Endothelial cell of umbilical vein (primary cell): ENCODE data around the gene GTPBP4. TPM values are rescaled to one million over a fixed set of nuclear protein-coding genes. Genes with fewer than 3 reads are reported as not detected.

ENCODE experiments used
- BruUV-seq: library from RNA; stranded (reverse); fragments of 400-500 nt; replicated peaks from 2 replicates; lab custom pipeline; 2021; lab: Mats Ljungman, UMichigan
- CTCF ChIA-PET: fragments of 300-600, 350-600 bp; sonication (Branson Sonifier 250); formaldehyde crosslinking; loops from one replicate; lab custom pipeline; 2021; ENCODE audit warnings: antibody characterized with exemption, inconsistent platforms; lab: Charles Lee
- POLR2A ChIA-PET: fragments of 300-600, 350-600 bp; sonication (Branson Sonifier 250); formaldehyde crosslinking; loops from one replicate; lab custom pipeline; 2021; ENCODE audit warnings: antibody characterized with exemption, inconsistent platforms; lab: Charles Lee
- DNase-seq: peaks from one replicate; pipeline ENCODE4 v3.0.0-alpha.2; 2011; ENCODE audit warnings: low read depth, low spot score
- FAIRE-seq: peaks from 2 replicates; lab custom pipeline; 2011; peaks lifted over from hg19 to GRCh38; lab: Jason Lieb, UNC
- H2AFZ ChIP-seq: 2 replicates; pipeline ENCODE4 v1.6.0; 2012; ENCODE audit warnings: low read depth, low read length, control low read depth, inconsistent platforms
- H3K27ac ChIP-seq: 2 replicates; pipeline ENCODE4 v1.5.1; 2011; ENCODE audit warnings: low read depth, mild to moderate bottlenecking, control low read depth, low read length, moderate library complexity; ENCODE audit not compliant: insufficient read depth
- H3K27me3 ChIP-seq, 2 experiments: 2 replicates each; pipeline versions ENCODE4 v1.6.0 to v1.6.1; 2011; ENCODE audit warnings: low read length in 2 of 2, mixed read lengths in 1 of 2; ENCODE audit not compliant: control insufficient read depth in 2 of 2, insufficient read depth in 2 of 2
- H3K36me3 ChIP-seq, 2 experiments: 2 replicates in 1 of 2; 3 replicates in 1 of 2; pipeline ENCODE4 v1.5.1; 2011; ENCODE audit warnings: low read length in 2 of 2, mild to moderate bottlenecking in 1 of 2, moderate library complexity in 1 of 2; ENCODE audit not compliant: control insufficient read depth in 2 of 2, insufficient read depth in 2 of 2; ENCODE audit errors: extremely low read depth in 1 of 2
- H3K4me1 ChIP-seq: 3 replicates; pipeline ENCODE4 v1.5.1; 2011; ENCODE audit warnings: mild to moderate bottlenecking, low read length; ENCODE audit not compliant: control insufficient read depth, insufficient read depth; ENCODE audit errors: extremely low read depth
- H3K4me2 ChIP-seq: 2 replicates; pipeline ENCODE4 v1.6.1; 2011; ENCODE audit warnings: low read length, control low read depth, mixed read lengths; ENCODE audit not compliant: insufficient read depth
- H3K4me3 ChIP-seq, 3 experiments: fragments of 200-600 bp in 1 of 3; sonication (generic), shearing (Covaris generic) in 1 of 3; replicated peaks in 1 of 3; 2 replicates each; pipeline ENCODE4 v1.5.1; 2011 to 2016; ENCODE audit warnings: control low read depth in 3 of 3, low read length in 3 of 3, mild to moderate bottlenecking in 2 of 3, inconsistent platforms in 1 of 3, low read depth in 1 of 3, moderate library complexity in 1 of 3; ENCODE audit not compliant: insufficient read depth in 1 of 3
- H3K79me2 ChIP-seq: 2 replicates; pipeline ENCODE4 v1.6.0; 2012; ENCODE audit warnings: low read length, inconsistent platforms; ENCODE audit not compliant: control insufficient read depth, insufficient read depth
- H3K9ac ChIP-seq: replicated peaks from 2 replicates; pipeline ENCODE3; 2011; ENCODE audit warnings: low read length, control low read depth; ENCODE audit not compliant: insufficient read depth; ENCODE audit errors: extremely low read depth
- H3K9me1 ChIP-seq: replicated peaks from 3 replicates; pipeline ENCODE4 v1.6.0; 2011; ENCODE audit warnings: mild to moderate bottlenecking, low read length; ENCODE audit not compliant: control insufficient read depth, insufficient read depth; ENCODE audit errors: extremely low read depth
- H3K9me3 ChIP-seq: replicated peaks from 2 replicates; pipeline ENCODE4 v1.5.1; 2012; ENCODE audit warnings: low read length, inconsistent platforms; ENCODE audit not compliant: control insufficient read depth, insufficient read depth
- H4K20me1 ChIP-seq: replicated peaks from 2 replicates; pipeline ENCODE3; 2011; ENCODE audit warnings: mild to moderate bottlenecking, low read length; ENCODE audit not compliant: control insufficient read depth, insufficient read depth; ENCODE audit errors: extremely low read depth
- CTCF ChIP-seq, 2 donors: IDR thresholded peaks; 1 replicate in 1 of 2; 2 replicates in 1 of 2; pipeline ENCODE4 v1.5.1; 2011; ENCODE audit warnings: low read length in 2 of 2, mild to moderate bottlenecking in 2 of 2, moderate library complexity in 2 of 2, control low read depth in 1 of 2, inconsistent platforms in 1 of 2, low read depth in 1 of 2; ENCODE audit not compliant: insufficient read depth in 1 of 2; ENCODE audit errors: extremely low read depth in 1 of 2
- EZH2 ChIP-seq: IDR thresholded peaks from 2 replicates; pipeline ENCODE4 v1.6.1; 2012; ENCODE audit warnings: borderline replicate concordance, low read depth, mild to moderate bottlenecking, moderate library complexity, low read length, inconsistent platforms; ENCODE audit not compliant: severe bottlenecking
- FOS ChIP-seq: IDR thresholded peaks from 2 replicates; pipeline ENCODE4 v1.6.1; 2011; ENCODE audit warnings: mild to moderate bottlenecking, low read length, moderate library complexity, borderline replicate concordance; ENCODE audit not compliant: insufficient read depth
- GATA2 ChIP-seq: IDR thresholded peaks from 2 replicates; pipeline ENCODE4 v1.7.0; 2011; ENCODE audit warnings: low read depth, mild to moderate bottlenecking, moderate library complexity, mixed read lengths, low read length; ENCODE audit not compliant: insufficient read length, insufficient read depth
- JUN ChIP-seq: IDR thresholded peaks from 2 replicates; pipeline ENCODE4 v1.6.1; 2011; ENCODE audit warnings: borderline replicate concordance, low read depth; ENCODE audit not compliant: insufficient read length, insufficient read depth
- MAX ChIP-seq: IDR thresholded peaks from 2 replicates; pipeline ENCODE4 v1.6.1; 2011; ENCODE audit not compliant: insufficient read depth, insufficient read length
- MYC ChIP-seq: IDR thresholded peaks from one replicate; pipeline ENCODE4 v1.6.1; 2011; ENCODE audit warnings: mild to moderate bottlenecking, low read depth, low read length
- POLR2A ChIP-seq: IDR thresholded peaks from 2 replicates; pipeline ENCODE4 v1.6.1; 2012; ENCODE audit warnings: low read depth, mild to moderate bottlenecking, control low read depth, low read length
- POLR2AphosphoS5 ChIP-seq: IDR thresholded peaks from 2 replicates; pipeline ENCODE4 v1.6.1; 2012; ENCODE audit warnings: low read depth, mild to moderate bottlenecking, control low read depth, low read length, moderate library complexity; ENCODE audit not compliant: insufficient read depth
- dilution Hi-C: fragments of 300-500 bp; cut with MboI; formaldehyde crosslinking; loops from one replicate; pipeline ENCODE4 v1.15.0; 2019; ENCODE audit warnings: low sequenced_read_pairs; ENCODE audit not compliant: extremely low pct_ligation_motif_present
- intact Hi-C: fragments of 100-400 bp; cut with micrococcal nuclease; formaldehyde crosslinking; loops from one replicate; pipeline ENCODE4 v1.10.0; 2022
- polyA plus RNA-seq, 4 experiments: library from polyadenylated mRNA; depleted of rRNA in 3 of 4; stranded (reverse) in 3 of 4; unstranded in 1 of 4; fragments of >200 nt; gene quantifications; 2 replicates each; pipeline versions ENCODE4 v1.2.1 to v1.2.3, GENCODE V29; 2011 to 2012; ENCODE audit warnings: missing spikeins in 1 of 4
- total RNA-seq: library from RNA; stranded (reverse); gene quantifications from 2 replicates; pipeline ENCODE4 v1.2.3, GENCODE V29; 2021

GTPBP4 gene
- total and polyA plus RNA-seq, 2 donors (not counting 3 experiments of a cell fraction or from before 2014, with no cell fraction given): 12.4 to 69.3 TPM

- Histone ChIP-seq H4K20me1 (no peaks in the 10 kb centered on the region), H3K9me3 (no peaks in the 10 kb centered on the region), H3K27ac (no peak overlapping the region), H2AFZ (no peak overlapping the region), H3K79me2 (no peaks in the 10 kb centered on the region), H3K4me2 (no peak overlapping the region), H3K27me3 (peaks cover 6 to 9% of the 10 kb centered on the region in 2 experiments), H3K9me1 (no peaks in the 10 kb centered on the region), H3K4me1 (no peaks in the 10 kb centered on the region), H3K9ac (no peak overlapping the region), H3K36me3 (no peaks in the 10 kb centered on the region), H3K4me3 (no peak overlapping the region)
- no peak for DNase-seq
- POLR2A ChIA-PET: no interaction called here
- intact Hi-C loops (no loop called here), dilution Hi-C loops (no loop called here)
- FAIRE-seq: no peak
- no TSS peak for BruUV-seq
- CTCF ChIA-PET: no interaction called here
- TF ChIP-seq EZH2 (no peak), FOS (no peak), POLR2AphosphoS5 (no peak), CTCF (IDR thresholded peaks at IDR 0.05; ENCODE audit: extremely low read depth in 1 of 2, insufficient read depth in 1 of 2, low read depth in 1 of 2, low read length in 2 of 2) (no peak), GATA2 (no peak), MYC (no peak), MAX (no peak), POLR2A (no peak), JUN (no peak)
Measured at GRCh38 chr10:963186-963585, 25.0 kb upstream of the GTPBP4 start.
